ENCODE results near the gene PRKCZ. TPM values are rescaled to one million over a fixed set of nuclear protein-coding genes. Genes with fewer than 3 reads are reported as not detected.

PRKCZ gene
- total RNA-seq, result 69.1 and 73.1 TPM in 2 replicates

GRCh38 chr1:2049718-2050431, at the start of gene PRKCZ:
Gene PRKCZ, plus strand, starts transcription at chr1:2050411. Its CDS starts 220 bp downstream, at chr1:2050631.

DNA sequence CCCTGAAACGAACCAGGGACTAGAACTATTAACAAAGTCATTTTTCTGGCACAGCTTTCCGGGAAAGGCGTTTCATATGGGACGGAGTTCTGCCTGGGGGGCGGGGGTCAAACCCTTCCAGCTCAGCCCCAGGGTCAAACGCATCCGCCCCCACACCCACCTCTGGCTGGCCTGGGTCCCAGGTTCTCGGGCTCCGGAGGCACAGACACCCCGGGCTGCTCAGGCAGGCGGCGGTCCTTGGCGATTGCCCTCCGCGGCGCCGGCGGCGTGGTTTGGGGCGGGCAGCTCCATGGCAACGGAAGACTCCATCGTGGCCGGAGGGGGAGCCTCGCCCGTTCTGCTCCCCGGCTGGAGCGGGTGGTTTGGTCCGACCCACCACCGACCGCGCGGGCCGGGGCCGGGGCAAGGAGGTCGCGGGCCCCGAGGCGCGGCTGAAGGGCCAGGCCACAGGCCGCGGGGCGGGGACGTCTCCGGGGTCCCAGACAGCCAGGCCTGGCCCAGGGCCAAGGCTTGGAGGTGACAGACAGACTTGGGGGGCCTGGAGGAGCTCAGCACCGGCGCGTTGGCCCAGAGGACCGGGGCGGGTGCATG, 46.6 kb upstream of the PRKCZ start, which contains the start of gene CFAP74:
Gene CFAP74 (minus strand): TSS at position 246 of the 591 bp plus-strand sequence. CDS start 12,830 bp downstream, outside the sequence.

GRCh38 chr1:2019172-2019543, 31.1 kb upstream of the PRKCZ start, which contains the start of gene GABRD:
Gene GABRD, plus strand, starts transcription at chr1:2019345. Its CDS starts 79 bp downstream, at chr1:2019424.

GRCh38 chr1:2194319-2194897, 144.2 kb downstream of the PRKCZ start, which contains the start of gene FAAP20:
Gene FAAP20, minus strand, starts transcription at chr1:2194772. Its CDS starts 23 bp downstream, at chr1:2194749.

DNA sequence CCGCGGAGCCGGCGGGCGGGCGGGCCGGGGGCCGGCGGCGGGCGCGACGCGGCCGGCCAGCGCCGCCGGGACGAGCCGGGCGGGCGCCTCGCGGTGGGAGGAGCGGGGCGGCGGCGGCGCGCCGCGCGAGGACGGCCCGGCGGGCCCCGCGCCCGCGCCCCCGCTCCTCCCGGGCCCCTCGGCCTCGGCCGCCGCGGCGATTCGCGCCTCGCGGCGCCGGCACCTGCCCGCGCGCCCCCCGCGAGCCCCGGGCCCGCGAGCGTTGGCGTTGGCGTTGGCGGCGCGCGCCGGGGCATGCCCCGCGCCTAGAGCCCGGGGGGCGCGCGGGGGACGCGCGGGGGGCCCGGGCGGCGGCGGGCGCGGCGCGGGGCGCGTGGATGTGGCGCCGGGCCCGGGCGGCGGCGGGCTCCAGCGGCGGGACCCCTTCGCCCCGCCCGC, 178.0 kb downstream of the PRKCZ start, which contains the start of gene SKI:
Gene SKI (plus strand): TSS at position 163 of the 438 bp plus-strand sequence. CDS start 448 bp downstream, outside the sequence.

Other genes with a start within 250 kb of the PRKCZ start
- gene GNB1, start 159.3 kb upstream of the PRKCZ start, total RNA-seq, result 86.4 and 103 TPM in 2 replicates
- gene CALML6, start 135.2 kb upstream of the PRKCZ start, total RNA-seq, result 0.22 and 1.2 TPM in 2 replicates
- gene TMEM52, start 131.1 kb upstream of the PRKCZ start, total RNA-seq, result 0.54 and 0.79 TPM in 2 replicates
- not detected in 2 replicates for gene CFAP74, start 46.6 kb upstream of the PRKCZ start, total RNA-seq
- gene GABRD, start 31.1 kb upstream of the PRKCZ start, total RNA-seq, result not detected in 2 replicates
- gene FAAP20, start 144.4 kb downstream of the PRKCZ start, total RNA-seq, result 19.2 and 22.2 TPM in 2 replicates
- 23.7 and 36.9 TPM in 2 replicates for gene SKI, start 177.9 kb downstream of the PRKCZ start, total RNA-seq